SK-N-SH treated with all-trans-retinoic acid at 6 μM for 48 hours (cell line): ENCODE measurements around the gene PTPRN2.
"Not testable (repeated sequence)": the region's sequence is repeated elsewhere in the genome, so short reads cannot be mapped to it uniquely, and the experiment has no call there.

Source experiments
- ATAC-seq: fragments of 200-7000 bp; cut with Tn5 transposase; 3 replicates; pipeline ENCODE4 v1.9.1; 2020; ENCODE audit warnings: mild to moderate bottlenecking, moderate library complexity
- ARNTL ChIP-seq: fragments of 450-650 bp; formaldehyde crosslinking; IDR thresholded peaks from 2 replicates; pipeline ENCODE4 v1.5.0; 2020; ENCODE audit warnings: low read depth, mild to moderate bottlenecking, moderate library complexity, borderline replicate concordance
- BACH2 ChIP-seq: fragments of 250-450 bp; sonication (Bioruptor Pico); IDR thresholded peaks from 2 replicates; pipeline ENCODE4 v1.9.0; 2021; ENCODE audit warnings: mild to moderate bottlenecking, borderline replicate concordance
- CREB5 ChIP-seq: fragments of 250-450 bp; sonication (Bioruptor Pico); IDR thresholded peaks from 2 replicates; pipeline ENCODE4 v1.5.1; 2020; ENCODE audit warnings: low read depth, mild to moderate bottlenecking, moderate library complexity
- CSDC2 ChIP-seq: fragments of 250-450 bp; sonication (Bioruptor Pico); IDR thresholded peaks from 2 replicates; pipeline ENCODE4 v1.5.0; 2020; ENCODE audit warnings: mild to moderate bottlenecking, moderate library complexity
- CSRNP3 ChIP-seq: fragments of 250-450 bp; sonication (Bioruptor Pico); IDR thresholded peaks from 2 replicates; pipeline ENCODE4 v1.5.1; 2021; ENCODE audit warnings: mild to moderate bottlenecking, moderate library complexity
- ESRRG ChIP-seq: fragments of 250-450 bp; sonication (Bioruptor Pico); IDR thresholded peaks from 2 replicates; pipeline ENCODE4 v1.6.1; 2021; ENCODE audit warnings: mild to moderate bottlenecking
- GLIS3 ChIP-seq: fragments of 250-450 bp; sonication (Bioruptor Pico); IDR thresholded peaks from 2 replicates; pipeline ENCODE4 v1.5.0; 2020; ENCODE audit warnings: mild to moderate bottlenecking, moderate library complexity
- ISL1 ChIP-seq: fragments of 250-450 bp; sonication (Bioruptor Pico); IDR thresholded peaks from 2 replicates; pipeline ENCODE4 v2.1.2; 2022; ENCODE audit warnings: mild to moderate bottlenecking, moderate library complexity
- POU6F1 ChIP-seq: fragments of 250-450 bp; sonication (Bioruptor Pico); IDR thresholded peaks from 2 replicates; pipeline ENCODE4 v1.8.0; 2021; ENCODE audit warnings: low read depth, mild to moderate bottlenecking, moderate library complexity, borderline replicate concordance
- PPARA ChIP-seq: fragments of 250-450 bp; sonication (Bioruptor Pico); IDR thresholded peaks from 2 replicates; pipeline ENCODE4 v1.5.0; 2020; ENCODE audit warnings: mild to moderate bottlenecking, borderline replicate concordance
- RARB ChIP-seq: fragments of 250-450 bp; sonication (Bioruptor Pico); IDR thresholded peaks from 2 replicates; pipeline ENCODE4 v1.8.0; 2021; ENCODE audit warnings: mild to moderate bottlenecking, moderate library complexity
- TCF4 ChIP-seq: fragments of 250-450 bp; sonication (Bioruptor Pico); IDR thresholded peaks from 2 replicates; pipeline ENCODE4 v1.8.0; 2021; ENCODE audit warnings: mild to moderate bottlenecking, moderate library complexity, borderline replicate concordance
- TOX ChIP-seq: fragments of 250-450 bp; sonication (Bioruptor Pico); IDR thresholded peaks from 2 replicates; pipeline ENCODE4 v1.8.0; 2021; ENCODE audit warnings: mild to moderate bottlenecking, moderate library complexity, borderline replicate concordance
- TSHZ2 ChIP-seq: fragments of 250-450 bp; sonication (Bioruptor Pico); IDR thresholded peaks from 2 replicates; pipeline ENCODE4 v1.5.0; 2020; ENCODE audit warnings: mild to moderate bottlenecking, moderate library complexity
- ZC3H10 ChIP-seq: fragments of 250-450 bp; sonication (Bioruptor Pico); IDR thresholded peaks from 2 replicates; pipeline ENCODE4 v1.5.1; 2021; ENCODE audit warnings: mild to moderate bottlenecking, moderate library complexity
- ZFP3 ChIP-seq: fragments of 250-450 bp; sonication (Bioruptor Pico); IDR thresholded peaks from 2 replicates; pipeline ENCODE4 v1.5.0; 2020; ENCODE audit warnings: mild to moderate bottlenecking, moderate library complexity
- ZNF565 ChIP-seq: fragments of 450-650 bp; formaldehyde crosslinking; conservative IDR thresholded peaks from 2 replicates; pipeline ENCODE4 v1.5.0; 2020; ENCODE audit warnings: low read depth, mild to moderate bottlenecking, moderate library complexity
- ZNF70 ChIP-seq: fragments of 450-650 bp; formaldehyde crosslinking; IDR thresholded peaks from 2 replicates; pipeline ENCODE4 v1.5.0; 2020; ENCODE audit warnings: mild to moderate bottlenecking, moderate library complexity
- ZNF8 ChIP-seq: fragments of 450-650 bp; formaldehyde crosslinking; IDR thresholded peaks from 2 replicates; pipeline ENCODE4 v1.5.0; 2020; ENCODE audit warnings: mild to moderate bottlenecking, moderate library complexity

Gene PTPRN2

GRCh38 chr7:158376146-158376838, 211.3 kb downstream of the PTPRN2 start:
- not testable (repeated sequence) for ATAC-seq

GRCh38 chr7:158375034-158375433, 212.6 kb downstream of the PTPRN2 start:
- no peak; the same call in 2 of the 3 replicates for ATAC-seq
- TF ChIP-seq ZFP3 (CRISPR knock-in tag) (no peak), POU6F1 (CRISPR knock-in tag) (no peak), TCF4 (CRISPR knock-in tag) (no peak), RARB (CRISPR knock-in tag) (no peak), PPARA (CRISPR knock-in tag) (no peak), CSDC2 (CRISPR knock-in tag) (no peak), BACH2 (CRISPR knock-in tag) (no peak), ZNF8 (no peak)

- TF ChIP-seq ARNTL (no peak), RARB (CRISPR knock-in tag) (no peak), ISL1 (CRISPR knock-in tag) (no peak), ZNF565 (CRISPR knock-in tag) (no peak), TOX (CRISPR knock-in tag) (no peak), GLIS3 (CRISPR knock-in tag) (no peak), ESRRG (CRISPR knock-in tag) (no peak), POU6F1 (CRISPR knock-in tag) (no peak), ZC3H10 (no peak), TSHZ2 (CRISPR knock-in tag) (no peak), PPARA (CRISPR knock-in tag) (no peak), BACH2 (CRISPR knock-in tag) (no peak), CREB5 (CRISPR knock-in tag) (no peak), ZNF8 (no peak), CSDC2 (CRISPR knock-in tag) (no peak), CSRNP3 (CRISPR knock-in tag) (no peak), ZNF70 (CRISPR knock-in tag) (no peak)
- TF ChIP-seq, all 23 proteins: peak for 0
- ATAC-seq, result no peak
Measured at GRCh38 chr7:158374586-158374985, 213.0 kb downstream of the PTPRN2 start.

- ATAC-seq, result no peak
- TF ChIP-seq RARB (CRISPR knock-in tag), result no peak
Measured at GRCh38 chr7:158374146-158374545, 213.5 kb downstream of the PTPRN2 start.
